Stimulated activated naive CD8-positive, alpha-beta T cell treated with anti-CD3 and anti-CD28 coated beads, Interleukin-15, amount 100 ng/mL, for 72 hours (primary cell): ENCODE measurements around the gene EYA3.

Experiments used
- ATAC-seq: fragments of 150-1000 bp; cut with Tn5 transposase; 2 replicates; pipeline ENCODE4 v1.10.0; 2021; ENCODE audit warnings: mild to moderate bottlenecking, moderate library complexity
- DNase-seq, 2 donors: peaks; one replicate each; pipeline ENCODE4 v3.0.0; 2021 to 2022
- H3K27ac Mint-ChIP-seq, 2 donors: one replicate each; pipeline ENCODE4 v1.8.0; 2022; ENCODE audit warnings: mild to moderate bottlenecking in 2 of 2, mixed read lengths in 2 of 2, moderate library complexity in 2 of 2
- H3K27me3 Mint-ChIP-seq: one replicate; pipeline ENCODE4 v1.8.0; 2022; ENCODE audit warnings: mixed read lengths
- H3K4me1 Mint-ChIP-seq: one replicate; pipeline ENCODE4 v1.8.0; 2022; ENCODE audit warnings: mild to moderate bottlenecking, mixed read lengths
- H3K4me3 Mint-ChIP-seq, 2 donors: one replicate each; pipeline ENCODE4 v1.8.0; 2022; ENCODE audit warnings: mild to moderate bottlenecking in 2 of 2, mixed read lengths in 2 of 2, moderate library complexity in 1 of 2
- H3K9me3 Mint-ChIP-seq, 2 donors: one replicate each; pipeline ENCODE4 v1.8.0; 2022; ENCODE audit warnings: mixed read lengths in 2 of 2

EYA3 gene

DNA sequence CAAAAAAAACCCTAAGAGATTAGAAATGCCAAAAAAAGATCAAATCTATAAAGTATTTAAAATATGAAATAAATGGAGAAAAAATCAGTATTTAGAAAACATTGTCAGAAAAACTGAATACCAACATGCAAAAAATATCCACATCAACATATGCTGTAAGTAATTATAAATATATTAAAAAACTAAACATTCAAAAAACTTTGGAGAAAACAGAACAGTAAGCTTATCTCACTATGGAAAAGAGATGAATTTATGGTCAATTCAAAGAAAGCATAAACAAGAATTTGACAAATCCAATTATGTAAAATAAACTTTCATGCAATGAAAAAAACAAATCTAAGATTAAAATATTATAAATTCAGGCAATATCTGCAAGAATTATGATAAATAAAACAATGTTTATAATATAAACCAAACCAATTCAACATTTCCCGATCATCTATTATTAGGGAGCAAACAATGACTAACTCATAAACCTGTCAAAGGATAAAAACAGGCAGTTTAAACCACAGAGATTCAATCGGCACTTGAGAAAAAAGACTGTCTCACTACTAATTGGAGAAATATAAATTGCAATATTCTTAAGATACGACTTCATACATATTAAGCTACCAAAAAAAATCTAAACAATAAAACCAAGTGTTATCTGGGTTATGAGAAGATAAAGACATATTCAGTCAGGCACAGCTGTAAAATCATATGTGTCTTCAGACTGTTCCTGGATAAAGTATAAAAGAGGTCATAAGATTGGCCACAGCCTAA lies 21.8 kb downstream of the EYA3 start:
- no peak overlapping the region for H3K4me3 Mint-ChIP-seq
- H3K9me3 Mint-ChIP-seq, result no peaks in the 10 kb centered on the region

DNA sequence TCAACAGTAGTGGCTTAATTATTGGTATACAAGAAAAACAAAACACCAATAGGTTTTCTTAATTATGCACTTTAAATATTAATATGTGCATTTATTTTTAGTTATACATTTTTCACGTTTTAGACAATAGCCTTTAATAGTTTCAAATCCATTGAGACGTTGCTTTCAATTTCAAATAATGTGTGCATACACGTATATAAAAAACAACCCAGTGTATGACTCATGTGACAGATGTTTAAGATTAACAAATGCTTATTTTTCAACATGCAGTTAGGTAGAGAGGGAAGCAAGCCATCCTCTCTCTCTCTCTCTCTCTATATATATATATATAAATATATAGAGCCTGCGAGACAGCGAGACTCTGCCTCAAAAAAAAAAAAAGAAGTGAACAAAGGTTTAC lies 24.3 kb downstream of the EYA3 start:
- Mint-ChIP-seq H3K27ac (no peak overlapping the region), H3K4me1 (peaks cover 62% of the 10 kb centered on the region), H3K27me3 (no peaks in the 10 kb centered on the region), H3K9me3 (no peaks in the 10 kb centered on the region), H3K4me3 (no peak overlapping the region)
- ATAC-seq (no peak), DNase-seq (no peak)

More for the DNA sequence above, 21.8 kb downstream of the EYA3 start:
- Mint-ChIP-seq H3K27ac (peak overlapping the region in 1 of 2 donors; percentile 62), H3K27me3 (no peaks in the 10 kb centered on the region), H3K4me1 (peaks cover 52% of the 10 kb centered on the region)
- no peak for ATAC-seq
- DNase-seq, result no peak

DNA sequence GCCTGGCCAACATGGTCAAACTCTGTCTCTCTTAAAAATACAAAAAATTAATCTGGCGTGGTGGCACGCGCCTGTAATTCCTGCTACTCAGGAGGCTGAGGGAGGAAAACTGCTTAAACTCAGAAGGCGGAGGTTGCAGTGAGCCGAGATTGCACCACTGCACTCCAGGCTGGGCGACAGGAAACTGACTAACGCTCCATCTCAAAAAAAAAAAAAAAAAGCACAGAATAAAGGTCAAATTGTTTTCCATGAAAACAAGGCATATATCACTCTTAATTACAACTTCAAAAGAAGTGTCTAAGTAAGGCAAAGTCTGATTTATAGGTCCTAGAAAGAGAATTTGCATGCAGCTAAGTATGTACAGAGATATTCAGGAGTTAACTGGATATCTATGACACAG lies 25.6 kb downstream of the EYA3 start:
- Mint-ChIP-seq H3K4me3 (peak overlapping the region; percentile 34 to 37), H3K27me3 (no peaks in the 10 kb centered on the region), H3K27ac (peak overlapping the region in 1 of 2 donors; percentile 78), H3K9me3 (no peaks in the 10 kb centered on the region), H3K4me1 (peaks cover 74% of the 10 kb centered on the region)
- peak in 1 of 2 donors; percentile 7 for DNase-seq
- ATAC-seq, result peak; percentile 72

DNA sequence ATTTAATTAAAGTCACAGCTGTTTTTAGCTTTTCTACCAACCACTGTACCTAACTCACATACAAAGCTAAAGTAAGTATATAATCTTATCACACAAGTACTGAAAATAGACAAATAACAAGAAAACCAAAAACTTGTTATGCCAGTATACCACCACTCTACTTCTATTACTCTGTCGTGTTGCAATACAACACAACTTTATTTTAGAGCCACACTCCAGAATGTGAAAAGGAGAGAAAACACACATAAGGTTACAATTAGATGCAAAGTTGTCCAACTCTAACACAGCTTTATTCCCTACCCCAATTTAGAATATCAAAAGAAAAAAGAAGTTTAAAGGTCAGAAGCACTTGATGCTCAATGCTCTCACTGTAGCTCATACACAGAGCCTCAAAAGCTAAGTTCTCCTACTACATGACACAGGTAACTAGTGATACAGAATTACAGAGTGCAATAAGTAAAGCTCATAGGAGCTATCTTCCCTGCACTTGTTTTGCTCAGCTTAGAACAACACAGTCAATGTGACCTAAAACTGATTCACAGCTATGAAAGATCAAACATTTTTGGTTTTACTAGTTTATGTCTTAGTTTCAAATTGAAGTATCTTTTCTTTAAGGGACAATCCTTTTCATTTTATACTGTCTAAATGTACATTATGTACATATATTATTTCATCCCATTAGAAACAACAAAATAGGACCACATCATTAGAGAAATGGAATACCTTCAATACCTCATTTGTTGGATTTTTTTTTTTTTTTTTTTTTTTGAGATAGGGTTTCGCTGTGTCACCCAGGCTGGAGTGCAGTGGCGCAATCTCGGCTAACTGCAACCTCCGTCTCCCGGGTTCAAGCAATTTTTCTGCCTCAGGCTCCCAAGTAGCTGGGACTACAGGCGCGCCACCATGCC lies 29.2 kb downstream of the EYA3 start:
- no peaks in the 10 kb centered on the region for H3K9me3 Mint-ChIP-seq

DNA sequence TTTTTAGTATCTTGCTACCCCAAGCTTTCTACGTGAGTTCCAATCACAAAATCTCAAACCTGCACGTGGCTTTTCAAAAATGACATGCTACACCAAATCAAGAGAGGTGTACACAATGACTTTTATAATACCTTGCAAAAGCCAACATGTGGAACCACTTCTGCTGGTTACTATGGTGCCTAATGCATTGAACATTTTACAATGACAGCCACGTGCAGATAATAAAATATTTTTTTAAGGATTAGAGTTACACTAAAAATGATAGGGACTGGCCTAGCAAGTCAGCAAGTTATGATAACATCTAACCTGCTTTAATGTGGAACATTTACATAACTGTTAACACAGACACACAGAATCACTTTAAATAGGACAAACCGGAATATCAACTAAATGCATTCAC lies 30.2 kb downstream of the EYA3 start:
- Mint-ChIP-seq H3K4me3 (peak overlapping the region in 1 of 2 donors; percentile 38), H3K9me3 (no peaks in the 10 kb centered on the region), H3K4me1 (peaks cover 70% of the 10 kb centered on the region), H3K27me3 (no peaks in the 10 kb centered on the region), H3K27ac (peak overlapping the region in 1 of 2 donors; percentile 48)
- DNase-seq (no peak), ATAC-seq (no peak)

More for the DNA sequence above, 29.2 kb downstream of the EYA3 start:
- H3K27me3 Mint-ChIP-seq, result no peaks in the 10 kb centered on the region
- DNase-seq (no peak), ATAC-seq (peak; percentile 70)
- H3K4me3 Mint-ChIP-seq, result peak overlapping the region; percentile 38 to 48
- H3K4me1 Mint-ChIP-seq, result peaks cover 75% of the 10 kb centered on the region
- peak overlapping the region in 1 of 2 donors; percentile 31 for H3K27ac Mint-ChIP-seq

DNA sequence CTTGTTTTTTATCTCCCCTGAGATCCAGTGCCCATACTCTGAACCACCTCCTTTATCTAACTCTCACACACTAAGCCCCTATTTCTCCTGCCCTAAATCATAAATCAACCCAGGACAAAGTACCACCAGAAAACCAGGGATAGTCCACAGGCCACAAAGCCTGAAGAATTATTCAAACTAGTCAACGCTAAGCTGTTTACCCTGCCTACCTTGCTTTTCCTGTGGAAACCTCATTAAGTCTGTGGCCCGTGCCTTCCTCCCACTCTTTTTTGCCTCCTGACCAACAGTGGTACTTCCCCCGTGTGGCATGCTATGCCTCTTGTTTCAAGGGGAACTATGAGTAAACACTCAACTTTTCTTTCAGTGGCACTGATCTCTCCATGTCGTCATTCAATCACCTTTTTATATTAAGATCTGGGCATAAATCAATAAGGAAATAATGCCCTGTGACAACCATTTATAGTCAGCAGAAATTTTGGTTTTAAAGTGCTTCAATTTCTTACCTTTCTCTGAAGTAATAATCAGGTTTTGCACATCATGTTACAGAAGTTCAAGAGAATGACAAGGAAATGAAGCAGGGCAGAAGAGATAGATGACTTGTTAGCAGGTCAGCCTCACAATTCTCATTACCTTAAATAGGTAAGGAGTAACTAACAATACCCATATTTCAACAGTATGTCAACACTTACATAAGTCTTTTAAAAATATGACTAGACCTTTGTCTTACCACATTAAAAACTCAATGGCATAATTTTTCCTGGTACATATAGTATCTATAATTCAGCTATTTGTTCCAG lies 32.1 kb downstream of the EYA3 start:
- Mint-ChIP-seq H3K4me1 (peaks cover 61% of the 10 kb centered on the region), H3K27me3 (no peaks in the 10 kb centered on the region), H3K4me3 (peak overlapping the region; percentile 56 to 68), H3K27ac (peak overlapping the region; percentile 57 to 86), H3K9me3 (no peaks in the 10 kb centered on the region)
- ATAC-seq (peak; percentile 98), DNase-seq (peak; percentile 71 to 84)

DNA sequence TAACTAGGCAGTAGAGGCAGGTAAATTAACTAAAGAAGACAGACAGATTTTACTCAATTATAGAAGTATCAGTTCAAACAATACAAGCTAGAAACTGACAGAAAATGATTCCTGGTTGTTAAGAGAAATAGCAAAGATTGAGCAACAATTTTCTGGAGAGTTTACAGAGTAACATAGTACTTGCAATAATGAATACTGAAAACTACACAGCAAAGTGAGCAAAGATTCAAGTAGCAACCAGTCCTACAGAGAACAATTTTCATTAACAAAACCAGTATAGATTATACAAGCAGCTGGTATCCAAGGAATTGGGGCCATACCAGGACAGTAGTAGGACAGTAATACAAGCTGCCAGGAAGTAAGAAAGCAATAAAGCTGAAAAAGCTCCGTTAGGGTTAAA lies 37.6 kb downstream of the EYA3 start:
- no peak overlapping the region for H3K27ac Mint-ChIP-seq
- H3K9me3 Mint-ChIP-seq, result no peaks in the 10 kb centered on the region
- ATAC-seq, result no peak
- no peak for DNase-seq
- no peaks in the 10 kb centered on the region for H3K27me3 Mint-ChIP-seq
- no peak overlapping the region for H3K4me3 Mint-ChIP-seq
- peaks cover 14% of the 10 kb centered on the region for H3K4me1 Mint-ChIP-seq

DNA sequence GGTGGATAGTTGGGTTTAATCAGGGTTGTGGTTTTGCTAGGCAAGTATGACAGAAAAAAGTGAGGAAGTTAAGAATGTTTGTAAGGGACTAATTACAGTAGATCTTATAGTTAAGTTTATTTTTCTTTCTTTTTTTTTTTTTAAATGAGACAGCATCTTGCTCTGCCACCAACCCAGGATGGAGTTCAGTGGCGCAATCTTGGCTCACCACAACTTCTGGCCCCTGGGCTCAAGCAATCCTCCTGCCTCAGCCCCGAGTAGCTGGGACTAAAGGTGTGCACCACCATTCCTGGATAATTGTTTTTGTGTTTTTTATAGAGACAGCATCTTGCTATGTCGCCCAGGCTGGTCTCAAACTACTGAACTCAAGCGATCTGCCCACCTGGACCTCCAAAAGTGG lies 41.7 kb downstream of the EYA3 start:
- H3K27ac Mint-ChIP-seq, result no peak overlapping the region

DNA sequence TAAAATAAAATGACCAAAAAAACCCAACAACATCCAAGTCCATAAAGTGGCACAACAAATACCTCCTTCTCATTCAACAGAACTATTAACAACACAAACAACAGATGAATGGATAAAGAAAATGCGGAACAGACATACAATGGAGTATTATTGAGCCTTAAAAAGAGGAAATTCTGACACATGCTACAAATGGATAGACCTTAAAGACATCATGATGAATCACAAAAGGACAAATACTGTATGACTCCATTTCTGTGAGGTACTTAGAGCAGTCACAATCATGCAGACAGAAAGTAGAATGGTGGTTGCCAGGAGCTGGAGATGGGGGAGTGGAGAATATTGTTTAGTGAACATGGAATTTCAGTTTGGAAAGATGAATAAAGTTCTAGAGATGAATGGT lies 42.6 kb downstream of the EYA3 start:
- Mint-ChIP-seq H3K9me3 (no peaks in the 10 kb centered on the region), H3K27me3 (no peaks in the 10 kb centered on the region), H3K4me1 (no peaks in the 10 kb centered on the region), H3K4me3 (no peak overlapping the region), H3K27ac (no peak overlapping the region)
- ATAC-seq, result no peak
- no peak for DNase-seq

More for the DNA sequence above, 41.7 kb downstream of the EYA3 start:
- Mint-ChIP-seq H3K9me3 (no peaks in the 10 kb centered on the region), H3K4me3 (no peak overlapping the region), H3K4me1 (no peaks in the 10 kb centered on the region), H3K27me3 (no peaks in the 10 kb centered on the region)
- DNase-seq (no peak), ATAC-seq (no peak)

DNA sequence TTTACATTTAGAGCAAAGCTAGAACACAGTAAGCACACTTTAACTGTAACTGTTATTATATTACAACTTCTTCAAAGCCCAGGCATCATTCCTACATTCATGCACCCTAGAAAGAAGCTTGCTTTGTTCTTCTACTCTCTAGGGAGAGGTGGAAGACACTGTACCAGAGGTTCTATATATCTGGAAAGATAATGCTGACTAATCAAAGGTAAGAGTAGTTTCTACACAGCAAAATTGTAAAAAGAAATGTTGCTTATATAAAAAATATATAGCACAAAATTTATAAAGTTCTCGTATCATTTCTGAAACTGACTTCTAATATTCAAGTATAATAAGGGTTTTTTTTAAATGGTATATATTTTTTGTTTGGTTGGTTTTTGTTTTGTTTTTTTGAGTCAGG lies 44.0 kb downstream of the EYA3 start:
- Mint-ChIP-seq H3K27me3 (no peaks in the 10 kb centered on the region), H3K9me3 (no peaks in the 10 kb centered on the region), H3K4me3 (no peak overlapping the region), H3K4me1 (no peaks in the 10 kb centered on the region), H3K27ac (no peak overlapping the region)
- ATAC-seq (no peak), DNase-seq (no peak)

DNA sequence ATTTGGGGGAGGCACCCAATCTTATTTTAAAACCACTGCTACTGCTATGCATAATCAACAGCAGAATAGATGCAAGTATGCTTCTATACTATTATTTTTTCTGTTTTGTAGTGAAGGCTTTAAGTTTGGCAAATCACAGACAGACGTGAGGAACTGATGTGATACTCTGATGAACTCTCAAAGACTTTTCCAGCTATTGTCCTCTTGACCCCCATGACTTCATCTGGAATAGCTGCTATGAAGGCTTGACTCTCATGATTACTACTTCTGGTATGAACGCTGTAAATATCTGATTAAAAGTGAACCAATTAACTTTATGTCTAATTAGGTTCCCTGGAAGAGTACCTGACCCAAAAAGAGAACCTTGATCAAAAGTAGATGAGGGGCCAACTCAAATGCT lies 49.1 kb downstream of the EYA3 start:
- Mint-ChIP-seq H3K4me3 (no peak overlapping the region), H3K4me1 (no peaks in the 10 kb centered on the region), H3K9me3 (no peaks in the 10 kb centered on the region), H3K27me3 (no peaks in the 10 kb centered on the region), H3K27ac (no peak overlapping the region)
- DNase-seq (no peak), ATAC-seq (no peak)

DNA sequence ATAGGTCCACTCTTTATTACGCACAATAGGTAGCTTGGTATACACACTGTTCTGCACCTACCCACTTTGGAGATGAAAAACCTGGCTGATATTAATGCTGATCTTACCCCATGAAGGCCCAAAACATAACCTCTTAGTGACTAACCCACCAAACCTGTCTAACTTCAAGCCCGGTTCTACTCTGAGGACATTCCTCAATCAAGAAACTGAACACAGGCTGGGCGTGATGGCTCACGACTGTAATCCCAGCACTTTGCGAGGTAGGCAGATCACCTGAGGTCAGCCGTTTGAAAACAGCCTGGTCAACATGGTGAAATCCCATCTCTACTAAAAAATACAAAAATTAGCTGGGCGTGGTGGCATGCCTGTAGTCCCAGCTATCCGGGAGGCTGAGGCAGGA lies 50.5 kb downstream of the EYA3 start:
- Mint-ChIP-seq H3K4me3 (no peak overlapping the region), H3K27me3 (no peaks in the 10 kb centered on the region), H3K9me3 (no peaks in the 10 kb centered on the region), H3K27ac (no peak overlapping the region), H3K4me1 (no peaks in the 10 kb centered on the region)
- DNase-seq (no peak), ATAC-seq (no peak)

DNA sequence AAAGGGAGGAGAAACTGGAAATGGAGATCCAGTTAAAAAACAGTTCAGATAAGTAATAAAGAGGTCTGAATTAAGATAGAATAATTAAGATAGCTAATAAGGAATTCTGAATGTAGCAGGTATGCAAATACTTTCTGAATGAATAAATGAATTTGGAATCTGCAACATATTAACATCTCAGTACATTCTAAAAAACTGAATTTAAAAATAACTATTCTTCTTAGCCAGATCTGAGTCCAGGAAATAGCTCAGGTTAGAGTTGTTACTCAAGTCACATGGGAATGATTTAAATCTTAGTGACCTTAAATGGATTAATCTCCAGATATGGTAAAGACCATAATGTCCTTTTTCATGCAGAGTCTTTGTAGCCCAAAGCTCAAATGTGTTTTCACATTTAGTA lies 51.2 kb downstream of the EYA3 start:
- H3K9me3 Mint-ChIP-seq, result no peaks in the 10 kb centered on the region
- no peak overlapping the region for H3K4me3 Mint-ChIP-seq
- no peak for DNase-seq
- no peaks in the 10 kb centered on the region for H3K27me3 Mint-ChIP-seq
- H3K27ac Mint-ChIP-seq, result no peak overlapping the region
- no peak for ATAC-seq
- no peaks in the 10 kb centered on the region for H3K4me1 Mint-ChIP-seq

DNA sequence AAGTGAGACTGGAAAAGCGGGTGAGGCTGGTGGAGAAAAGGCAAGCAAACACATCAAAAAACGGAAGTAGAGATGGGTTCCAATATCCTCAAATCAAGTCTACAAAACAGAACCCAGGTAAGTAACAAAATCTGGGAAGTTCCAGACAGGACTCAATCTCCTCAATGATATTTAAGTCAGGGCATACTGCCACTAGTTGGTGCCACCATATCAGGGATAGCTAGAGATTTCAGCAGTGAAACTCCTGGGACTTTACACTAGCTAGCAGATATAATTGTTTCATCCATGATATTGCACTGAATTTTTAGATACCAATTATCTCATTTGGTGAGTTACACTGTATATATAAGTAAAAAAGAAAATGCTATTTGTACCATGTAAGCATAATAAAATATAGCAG lies 52.0 kb downstream of the EYA3 start:
- DNase-seq, result no peak
- no peak overlapping the region for H3K27ac Mint-ChIP-seq
- no peak overlapping the region for H3K4me3 Mint-ChIP-seq
- no peaks in the 10 kb centered on the region for H3K9me3 Mint-ChIP-seq
- no peaks in the 10 kb centered on the region for H3K27me3 Mint-ChIP-seq
- no peak for ATAC-seq
- H3K4me1 Mint-ChIP-seq, result no peaks in the 10 kb centered on the region

DNA sequence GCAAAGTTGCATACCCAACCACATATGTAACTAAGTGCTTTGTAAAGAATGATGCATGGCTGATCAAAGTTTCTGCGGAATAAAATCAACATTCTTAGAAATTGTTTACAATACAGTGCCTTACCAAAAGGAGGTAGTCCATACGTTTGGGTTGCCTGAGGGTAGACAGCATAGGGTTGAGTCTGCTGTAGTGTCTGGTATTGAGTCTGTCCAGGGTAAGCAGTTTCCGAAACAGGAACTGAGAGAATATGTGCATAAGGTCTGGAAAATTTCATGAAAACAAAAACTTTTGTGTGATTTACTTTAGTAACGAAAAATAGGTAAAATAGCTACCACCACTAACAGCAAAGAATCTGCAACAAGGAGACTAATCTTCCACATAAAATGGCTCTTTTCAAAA lies 53.0 kb downstream of the EYA3 start:
- Mint-ChIP-seq H3K4me3 (no peak overlapping the region), H3K27ac (no peak overlapping the region), H3K9me3 (no peaks in the 10 kb centered on the region), H3K4me1 (no peaks in the 10 kb centered on the region), H3K27me3 (no peaks in the 10 kb centered on the region)
- DNase-seq (no peak), ATAC-seq (no peak)
